Tongue (tissue), 2 donors: ENCODE results near the gene DUSP9. TPM values are rescaled to one million over a fixed set of nuclear protein-coding genes. Genes with fewer than 3 reads are reported as not detected.

ENCODE experiments used
- DNase-seq: peaks from one replicate; pipeline ENCODE4 v3.0.0-alpha.2; 2015
- total RNA-seq: library from RNA; depleted of rRNA; stranded (reverse); fragments of >200 nt; gene quantifications from one replicate; pipeline ENCODE4 v1.2.3, GENCODE V29; 2014

The DUSP9 gene
- total RNA-seq, 1 donor from 2014 or later: not detected

GRCh38 chrX:153621949-153622598 lies 24.9 kb upstream of the DUSP9 start:
- no peak for DNase-seq

DNA sequence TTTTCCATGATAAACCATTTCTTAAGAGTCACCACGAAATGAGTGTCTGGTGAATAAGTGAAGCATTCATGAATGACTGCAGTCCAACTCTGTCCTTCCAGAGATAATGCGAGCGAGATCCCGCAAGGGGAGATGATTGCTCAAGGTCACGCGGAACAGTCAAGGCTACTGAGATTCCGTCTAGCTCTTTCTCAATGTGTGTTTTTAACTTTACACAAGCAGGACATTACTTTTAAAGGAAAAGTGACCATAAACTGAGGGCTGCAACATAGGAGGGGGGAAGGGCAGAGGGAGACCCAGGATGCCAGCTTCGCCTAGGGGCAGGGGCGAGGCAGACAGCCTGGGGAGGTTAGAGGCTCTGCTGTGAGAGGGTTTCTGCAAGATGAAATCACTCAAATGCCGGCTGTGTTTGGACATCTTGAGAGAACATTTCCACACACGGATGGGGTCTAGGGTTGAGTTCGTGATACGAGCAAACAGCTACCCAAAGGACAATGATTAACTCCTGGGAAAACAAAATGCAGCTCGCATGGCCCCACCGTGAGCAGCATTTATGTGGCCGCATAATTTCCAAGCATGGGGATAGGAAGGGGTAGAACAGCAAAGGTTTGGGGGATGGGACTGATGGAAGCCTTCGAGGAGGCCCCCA lies 24.2 kb upstream of the DUSP9 start:
- DNase-seq: no peak

DNA sequence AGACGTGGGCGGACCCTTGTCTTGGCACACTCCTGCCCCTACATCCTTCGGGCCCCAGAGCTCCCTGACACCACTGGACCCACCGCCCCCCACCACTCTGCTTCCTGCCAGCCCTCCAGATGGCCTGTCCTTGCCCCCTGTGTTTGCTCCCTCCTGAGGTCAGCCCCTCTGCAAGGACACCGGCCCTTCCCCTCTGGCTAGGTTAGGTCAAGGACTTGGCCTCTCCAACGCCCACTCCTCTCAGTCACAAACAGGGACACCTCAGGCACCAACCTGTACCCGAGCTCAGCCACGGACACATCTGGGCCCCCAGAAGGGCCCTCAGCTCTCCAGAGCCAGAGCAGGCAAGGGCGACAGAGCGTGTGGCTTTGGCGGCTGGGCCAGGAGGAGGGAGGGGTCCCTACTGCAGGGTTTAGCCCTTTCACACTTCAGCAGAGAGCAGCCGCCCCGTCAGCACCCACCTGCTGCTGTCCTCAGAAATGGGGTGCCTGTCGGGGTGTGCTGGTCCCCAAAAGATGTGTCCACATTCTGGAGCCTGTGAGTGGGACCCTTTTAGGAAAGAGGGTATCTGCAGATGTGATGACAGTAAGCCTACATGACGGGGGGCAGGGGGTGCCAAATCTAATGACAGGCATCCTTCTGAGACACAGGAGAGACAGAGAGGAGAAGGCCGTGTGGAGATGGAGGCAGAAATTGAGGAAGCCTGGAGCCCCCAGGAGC lies 23.5 kb upstream of the DUSP9 start:
- no peak for DNase-seq

DNA sequence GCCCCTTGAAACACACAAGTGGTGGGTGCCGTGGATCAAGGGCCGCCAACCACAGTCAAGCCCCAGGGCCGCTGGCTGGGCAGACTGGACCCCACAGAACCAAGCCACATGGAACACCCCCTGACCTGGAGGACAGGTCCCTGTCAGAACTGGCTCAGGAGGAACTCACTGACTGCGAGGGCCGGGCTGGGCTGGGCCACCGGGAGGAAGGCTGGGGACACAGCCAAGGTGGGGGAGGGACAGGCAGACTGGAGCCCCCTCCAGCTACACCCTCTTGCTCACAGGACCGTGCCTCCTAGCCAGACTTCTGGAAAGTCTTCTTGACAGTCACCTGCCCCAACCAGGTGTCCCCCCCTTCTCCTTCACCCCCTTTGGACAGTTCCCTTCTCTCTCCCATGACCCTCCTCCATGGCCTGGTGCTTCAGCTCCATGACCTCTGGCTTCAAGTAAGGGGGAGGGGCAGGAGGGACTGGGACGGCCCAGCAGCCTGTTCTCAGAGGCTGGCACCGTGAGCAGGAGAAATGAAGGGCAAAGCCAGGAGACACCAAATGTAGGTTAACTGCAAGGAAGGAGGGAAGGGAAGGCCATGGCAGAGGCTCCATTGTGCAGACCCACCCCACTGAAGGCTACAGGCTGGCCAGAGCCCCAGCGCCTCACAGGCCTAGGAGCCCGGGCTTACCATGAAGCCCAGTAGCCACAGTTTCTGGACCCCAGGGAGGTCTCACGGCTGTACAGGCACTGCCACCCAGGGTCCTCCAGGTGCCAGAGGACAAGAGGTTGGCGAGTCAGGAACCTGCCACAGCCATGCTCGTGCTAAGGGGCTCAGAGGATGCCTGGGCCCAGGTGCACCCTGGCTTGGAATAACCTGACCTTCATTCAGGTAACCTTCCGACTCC lies 22.6 kb upstream of the DUSP9 start:
- DNase-seq: no peak

GRCh38 chrX:153625271-153626024 lies 21.6 kb upstream of the DUSP9 start:
- DNase-seq: no peak

GRCh38 chrX:153626025-153626633 lies 20.9 kb upstream of the DUSP9 start:
- DNase-seq: no peak

GRCh38 chrX:153626863-153627674 lies 19.9 kb upstream of the DUSP9 start:
- no peak for DNase-seq

DNA sequence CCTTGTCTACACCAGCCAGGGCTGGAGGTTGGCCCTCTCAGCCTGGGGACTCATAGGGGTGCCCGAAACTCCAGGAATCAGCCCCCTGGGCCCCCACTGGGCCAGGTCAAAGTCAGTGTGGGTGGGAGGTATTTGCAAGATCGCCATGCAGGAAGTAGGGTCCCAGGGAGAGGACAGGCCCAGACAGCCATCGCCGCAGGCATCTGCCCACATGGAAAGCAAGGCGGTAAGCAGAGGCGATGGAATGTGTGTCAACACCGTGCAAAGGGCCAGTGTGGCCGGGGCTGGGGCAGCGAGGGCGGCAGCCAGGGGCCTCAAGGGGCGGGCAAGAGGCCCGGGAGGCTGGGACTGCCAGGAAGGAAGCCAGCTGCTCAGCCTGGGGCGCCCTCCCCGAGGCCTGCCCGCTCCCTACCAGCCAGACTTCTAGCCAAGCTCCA lies 19.3 kb upstream of the DUSP9 start:
- DNase-seq: no peak

- no peak for DNase-seq
Measured at GRCh38 chrX:153628129-153628528, 18.9 kb upstream of the DUSP9 start.

GRCh38 chrX:153628665-153629064 lies 18.3 kb upstream of the DUSP9 start:
- DNase-seq: no peak

GRCh38 chrX:153631346-153631745 lies 15.7 kb upstream of the DUSP9 start:
- DNase-seq: no peak

DNA sequence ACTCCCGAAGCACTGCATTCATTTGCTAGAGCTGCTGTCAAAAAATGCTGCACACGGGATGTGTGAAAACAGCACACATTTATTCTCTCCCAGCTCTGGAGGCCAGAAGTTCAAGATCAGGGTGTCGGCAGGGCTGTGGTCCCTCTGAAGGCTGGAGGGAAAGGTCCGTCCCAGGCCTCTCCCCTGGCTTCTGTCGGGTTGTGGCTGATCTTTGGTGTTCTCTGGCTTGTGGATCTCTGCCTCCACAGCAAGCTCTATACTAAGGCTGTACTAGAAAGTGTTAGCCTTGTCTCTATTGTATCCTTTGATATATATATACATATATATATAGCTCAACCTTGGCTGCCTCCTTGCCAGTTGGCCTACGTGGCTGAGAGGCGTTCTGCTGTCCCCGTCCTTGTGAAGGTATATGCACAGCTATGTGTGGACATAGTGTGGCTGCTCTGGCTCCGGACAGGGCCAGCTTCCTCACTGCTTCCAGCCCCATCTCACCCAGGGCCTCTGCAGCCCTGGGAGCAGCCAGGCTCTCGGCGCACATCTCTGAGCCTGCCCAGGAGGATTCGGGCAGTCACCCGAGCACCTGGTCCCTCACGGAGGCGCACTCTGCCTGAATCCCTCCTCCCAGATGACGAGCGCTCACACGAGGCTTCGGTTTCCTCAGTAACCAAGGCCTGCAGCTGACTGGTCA lies 15.0 kb upstream of the DUSP9 start:
- no peak for DNase-seq

DNA sequence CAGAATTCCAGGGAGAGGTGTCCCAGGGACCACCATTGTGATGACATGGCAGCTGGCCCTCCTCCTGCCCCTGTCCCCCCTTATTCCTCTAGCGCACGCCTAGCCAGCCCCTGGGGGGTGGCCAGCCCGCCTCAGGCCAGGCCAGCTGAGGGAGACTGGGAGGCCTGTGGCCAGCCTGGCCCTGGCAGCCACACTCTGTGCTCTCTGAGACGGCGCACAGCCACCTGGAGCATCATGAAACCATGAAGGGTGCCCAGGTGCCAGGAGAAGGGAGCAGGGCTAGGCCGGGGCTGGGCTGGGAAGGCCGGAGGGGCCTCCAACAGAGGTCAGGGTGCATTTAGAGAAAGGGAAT lies 14.4 kb upstream of the DUSP9 start:
- DNase-seq: no peak

DNA sequence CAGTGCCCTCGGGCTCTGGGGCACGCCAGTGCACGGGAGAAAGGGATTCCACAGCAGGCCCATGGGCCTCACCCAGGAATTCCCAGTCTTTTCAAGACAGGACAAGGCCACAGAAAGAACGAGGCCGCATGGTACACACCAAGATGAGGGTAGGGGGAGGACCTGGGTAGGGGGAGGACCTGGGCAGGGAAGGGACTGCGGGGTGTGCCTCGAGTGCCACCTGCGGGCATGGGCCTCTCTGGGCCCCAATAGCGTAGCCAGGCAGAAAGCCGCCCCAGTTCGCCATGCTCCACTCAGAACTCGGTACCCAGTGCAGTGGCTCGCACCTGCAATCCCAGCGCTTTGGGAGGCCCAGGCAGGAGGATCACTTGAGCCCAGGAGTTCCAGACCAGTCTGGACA lies 14.0 kb upstream of the DUSP9 start:
- no peak for DNase-seq

GRCh38 chrX:153633607-153634180 lies 13.3 kb upstream of the DUSP9 start:
- DNase-seq: no peak

DNA sequence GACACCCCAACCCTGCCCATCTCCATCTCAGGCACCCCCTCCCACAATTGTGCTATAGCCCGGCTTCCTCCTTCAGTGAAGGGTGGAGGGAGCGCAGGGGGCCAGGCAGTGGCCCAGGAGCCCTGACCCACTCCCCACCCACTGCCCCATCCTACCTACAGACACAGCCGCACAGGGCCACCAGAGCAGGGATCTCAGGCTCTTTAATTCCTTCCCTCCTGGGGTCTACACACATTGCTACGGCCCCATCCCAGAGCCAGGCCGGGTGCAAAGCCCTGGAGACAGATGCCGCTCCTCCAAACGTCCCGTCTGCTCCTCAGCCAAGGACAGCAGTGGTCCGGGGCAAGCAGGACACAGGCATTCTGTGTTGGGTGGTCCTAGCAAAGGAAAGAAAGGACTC lies 12.8 kb upstream of the DUSP9 start:
- DNase-seq: no peak

- no peak for DNase-seq
Measured at GRCh38 chrX:153634832-153635231, 12.2 kb upstream of the DUSP9 start.

- DNase-seq: no peak
Measured at GRCh38 chrX:153635388-153635787, 11.6 kb upstream of the DUSP9 start.
